ENCODE results near the gene VPS33A. TPM values are rescaled to one million over a fixed set of nuclear protein-coding genes. Genes with fewer than 3 reads are reported as not detected.

VPS33A gene
- total and polyA plus RNA-seq, 2 of the 8 experiments (the other 6 are each of a cell fraction or from before 2014, with no cell fraction given), result 16.4 to 41.8 TPM

- TF ChIP-seq MAX (IDR thresholded peaks at IDR 0.05) (no peak), BCL11A (IDR thresholded peaks at IDR 0.05; ENCODE audit: low read depth in 2 of 2, low read length in 2 of 2) (no peak), YY1 (IDR thresholded peaks at IDR 0.05; ENCODE audit: low read depth, low read length) (no peak)
Measured at GRCh38 chr12:122293081-122293480, 26.8 kb upstream of the VPS33A start (continued).
